ENCODE results near the gene MRGPRE. TPM values are rescaled to one million over a fixed set of nuclear protein-coding genes. Genes with fewer than 3 reads are reported as not detected.

Gene MRGPRE, protein sequence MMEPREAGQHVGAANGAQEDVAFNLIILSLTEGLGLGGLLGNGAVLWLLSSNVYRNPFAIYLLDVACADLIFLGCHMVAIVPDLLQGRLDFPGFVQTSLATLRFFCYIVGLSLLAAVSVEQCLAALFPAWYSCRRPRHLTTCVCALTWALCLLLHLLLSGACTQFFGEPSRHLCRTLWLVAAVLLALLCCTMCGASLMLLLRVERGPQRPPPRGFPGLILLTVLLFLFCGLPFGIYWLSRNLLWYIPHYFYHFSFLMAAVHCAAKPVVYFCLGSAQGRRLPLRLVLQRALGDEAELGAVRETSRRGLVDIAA
- total RNA-seq, result 0.44 TPM

DNA sequence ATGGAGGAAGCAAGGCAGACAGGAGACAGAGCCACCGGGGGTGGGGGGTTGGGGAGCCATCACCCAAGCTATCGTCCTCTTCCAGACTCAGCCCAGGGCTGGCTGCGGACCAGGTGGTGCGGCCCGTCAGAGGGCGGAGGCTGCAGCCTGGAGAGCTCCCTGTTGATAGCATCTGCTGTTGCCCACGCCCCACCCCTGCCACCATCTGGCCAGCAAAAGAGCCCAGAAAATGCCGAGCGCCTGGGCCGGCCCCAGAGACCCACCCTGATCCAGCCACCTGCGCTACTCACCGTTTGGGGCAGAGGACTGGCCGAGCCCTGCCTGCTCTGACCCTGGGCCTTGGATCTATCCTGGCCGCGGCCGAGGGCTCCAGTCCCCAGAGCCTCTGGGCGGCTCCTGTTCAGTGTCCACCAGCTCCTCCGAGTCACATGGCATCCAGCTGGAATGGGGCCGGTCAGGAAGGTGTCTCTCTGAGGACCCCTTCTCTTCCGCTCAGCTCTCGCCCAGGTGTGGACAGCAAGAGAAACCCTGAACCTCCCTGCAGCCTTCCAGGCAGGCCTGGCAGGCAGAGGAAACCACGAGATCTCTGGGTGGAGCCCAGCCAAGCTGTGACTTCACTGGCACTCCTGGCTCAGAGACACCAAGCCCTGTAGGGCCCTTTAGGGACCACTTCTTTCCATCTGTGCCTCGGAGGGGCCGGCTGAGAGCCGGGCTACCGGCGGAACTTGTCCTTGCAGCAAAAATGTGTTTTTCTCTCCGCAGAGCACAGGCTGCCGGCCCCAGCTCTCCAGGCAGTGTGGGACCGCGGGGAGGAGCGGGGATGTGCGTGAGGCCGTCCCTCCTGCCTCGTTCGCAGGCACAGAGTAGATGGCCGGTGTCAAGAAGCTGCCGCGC, at the start of gene MRGPRE:
Gene MRGPRE, minus strand, starts transcription at position 567 of the 894 bp plus-strand sequence. CDS start 3,618 bp downstream, outside the sequence.

DNA sequence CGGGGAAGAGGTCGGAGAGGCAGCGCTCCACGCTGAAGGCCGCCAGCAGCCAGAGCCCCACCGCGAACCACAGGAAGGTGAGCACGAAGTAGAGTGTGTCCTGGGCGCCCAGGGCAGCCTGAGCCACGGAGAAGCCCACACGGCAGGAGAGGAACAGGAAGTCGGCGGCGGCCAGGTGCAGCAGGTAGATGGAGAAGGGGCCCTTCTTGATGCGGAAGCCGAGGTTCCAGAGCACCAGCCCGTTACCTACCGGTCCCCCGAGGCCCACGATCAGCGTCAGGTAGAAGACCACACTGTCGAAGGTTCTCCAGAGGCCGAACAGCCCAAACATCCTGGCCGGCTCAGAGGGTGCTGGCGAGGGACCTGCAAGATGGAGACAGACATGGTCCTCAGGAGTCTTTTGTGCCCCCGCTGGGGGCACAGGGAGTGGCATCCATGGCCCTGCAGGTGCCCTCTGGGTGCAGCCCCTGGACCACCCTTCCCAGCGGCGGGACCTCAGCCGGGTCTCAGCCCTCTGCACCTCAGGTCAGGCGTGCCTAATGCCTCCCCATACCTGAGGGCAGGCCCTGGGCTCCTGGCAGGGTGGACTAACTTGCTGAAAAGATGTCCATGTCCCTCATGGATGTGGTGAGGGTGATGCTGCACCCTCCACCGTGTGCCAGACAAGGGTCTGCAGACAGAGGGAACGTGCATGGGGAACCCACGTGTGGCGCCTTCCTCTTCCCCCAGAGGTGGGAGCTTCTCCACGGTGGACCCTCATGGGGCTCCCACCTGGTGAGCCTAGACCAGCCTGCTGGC, 13.5 kb downstream of the MRGPRE start, which contains the start of gene MRGPRG:
Gene MRGPRG, minus strand, starts transcription at position 331 of the 798 bp plus-strand sequence. Its CDS starts 0 bp downstream, at position 331.

Other genes with a start within 250 kb of the MRGPRE start
- gene NAP1L4, start 240.1 kb downstream of the MRGPRE start, total RNA-seq, result 232 TPM
- 29.4 TPM for gene CARS1, start 175.0 kb downstream of the MRGPRE start, total RNA-seq
- 30.2 TPM for gene OSBPL5, start 67.1 kb downstream of the MRGPRE start, total RNA-seq
- gene MRGPRG, start 13.6 kb downstream of the MRGPRE start, total RNA-seq, result not detected
- gene ZNF195, start 146.7 kb upstream of the MRGPRE start, total RNA-seq, result 59.3 TPM